Measurements from ENCODE around the gene UQCR10.

DNA sequence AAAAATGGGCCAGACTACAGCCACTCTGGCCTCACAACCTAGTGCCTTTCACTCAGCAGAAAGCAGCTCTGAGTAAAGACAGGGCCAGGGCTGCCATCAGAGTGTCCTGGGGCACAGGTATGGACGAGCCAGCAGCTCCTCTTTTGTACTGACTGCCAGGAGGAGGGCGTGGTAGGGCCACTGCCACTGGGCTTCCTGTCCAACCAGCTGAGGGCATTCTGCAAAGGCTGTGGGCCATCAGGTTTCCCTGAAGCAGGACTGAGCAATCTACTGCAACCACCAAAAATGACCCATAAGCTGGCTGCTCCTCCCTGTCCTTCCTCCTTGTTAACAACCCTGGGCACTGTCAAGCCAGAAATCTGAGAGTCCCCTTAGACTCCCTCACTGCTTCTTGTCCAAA, 37.8 kb downstream of the UQCR10 start:
- no peak for TF ChIP-seq ZFP3 (CRISPR knock-in tag; IDR thresholded peaks at IDR 0.05)
- TF ChIP-seq ZFP30 (CRISPR knock-in tag; IDR thresholded peaks at IDR 0.05), result no peak
- TF ChIP-seq TSHZ2 (CRISPR knock-in tag; IDR thresholded peaks at IDR 0.05), result no peak
- TF ChIP-seq, protein P1, sequence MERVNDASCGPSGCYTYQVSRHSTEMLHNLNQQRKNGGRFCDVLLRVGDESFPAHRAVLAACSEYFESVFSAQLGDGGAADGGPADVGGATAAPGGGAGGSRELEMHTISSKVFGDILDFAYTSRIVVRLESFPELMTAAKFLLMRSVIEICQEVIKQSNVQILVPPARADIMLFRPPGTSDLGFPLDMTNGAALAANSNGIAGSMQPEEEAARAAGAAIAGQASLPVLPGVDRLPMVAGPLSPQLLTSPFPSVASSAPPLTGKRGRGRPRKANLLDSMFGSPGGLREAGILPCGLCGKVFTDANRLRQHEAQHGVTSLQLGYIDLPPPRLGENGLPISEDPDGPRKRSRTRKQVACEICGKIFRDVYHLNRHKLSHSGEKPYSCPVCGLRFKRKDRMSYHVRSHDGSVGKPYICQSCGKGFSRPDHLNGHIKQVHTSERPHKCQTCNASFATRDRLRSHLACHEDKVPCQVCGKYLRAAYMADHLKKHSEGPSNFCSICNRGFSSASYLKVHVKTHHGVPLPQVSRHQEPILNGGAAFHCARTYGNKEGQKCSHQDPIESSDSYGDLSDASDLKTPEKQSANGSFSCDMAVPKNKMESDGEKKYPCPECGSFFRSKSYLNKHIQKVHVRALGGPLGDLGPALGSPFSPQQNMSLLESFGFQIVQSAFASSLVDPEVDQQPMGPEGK (CRISPR knock-in tag; IDR thresholded peaks at IDR 0.05; ENCODE audit: borderline replicate concordance), result no peak
- TF ChIP-seq, protein P2, sequence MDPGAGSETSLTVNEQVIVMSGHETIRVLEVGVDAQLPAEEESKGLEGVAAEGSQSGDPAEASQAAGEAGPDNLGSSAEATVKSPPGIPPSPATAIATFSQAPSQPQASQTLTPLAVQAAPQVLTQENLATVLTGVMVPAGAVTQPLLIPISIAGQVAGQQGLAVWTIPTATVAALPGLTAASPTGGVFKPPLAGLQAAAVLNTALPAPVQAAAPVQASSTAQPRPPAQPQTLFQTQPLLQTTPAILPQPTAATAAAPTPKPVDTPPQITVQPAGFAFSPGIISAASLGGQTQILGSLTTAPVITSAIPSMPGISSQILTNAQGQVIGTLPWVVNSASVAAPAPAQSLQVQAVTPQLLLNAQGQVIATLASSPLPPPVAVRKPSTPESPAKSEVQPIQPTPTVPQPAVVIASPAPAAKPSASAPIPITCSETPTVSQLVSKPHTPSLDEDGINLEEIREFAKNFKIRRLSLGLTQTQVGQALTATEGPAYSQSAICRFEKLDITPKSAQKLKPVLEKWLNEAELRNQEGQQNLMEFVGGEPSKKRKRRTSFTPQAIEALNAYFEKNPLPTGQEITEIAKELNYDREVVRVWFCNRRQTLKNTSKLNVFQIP (CRISPR knock-in tag; IDR thresholded peaks at IDR 0.05; ENCODE audit: borderline replicate concordance, low read depth), result no peak
- TF ChIP-seq ISL1 (CRISPR knock-in tag; IDR thresholded peaks at IDR 0.05), result no peak
- TF ChIP-seq SNAI2 (CRISPR knock-in tag; IDR thresholded peaks at IDR 0.05), result no peak

Measured in SK-N-SH treated with all-trans-retinoic acid at 6 μM for 48 hours (cell line).